ENCODE measurements around the gene CRYGB. TPM values are rescaled to one million over a fixed set of nuclear protein-coding genes. Genes with fewer than 3 reads are reported as not detected.

The CRYGB gene
- total and polyA plus RNA-seq, 2 of the 4 experiments (the other 2 are of a cell fraction) = not detected

GRCh38 chr2:208174144-208174543, 28.2 kb upstream of the CRYGB start:
- in situ Hi-C loops (cut with MboI; ENCODE audit: low sequenced_read_pairs) (no loop called here), intact Hi-C loops (cut with micrococcal nuclease) (loop anchor here (10.0 kb wide), 1 partner anchor 181 kb away; no protein-coding TSS in a partner anchor), dilution Hi-C loops (cut with HindIII; ENCODE audit: low sequenced_read_pairs, unreplicated experiment) (no loop called here)
- no peak overlapping the region for H2BK5ac ChIP-seq (ENCODE audit: low read depth, low read length, poor library complexity, severe bottlenecking)
- H3K27me3 ChIP-seq (ENCODE audit: control insufficient read depth, insufficient read depth, low read length) = no peaks in the 10 kb centered on the region; the same call in 1 of the 2 replicates
- no peak overlapping the region for H3K23ac ChIP-seq (ENCODE audit: low read depth, low read length)
- WGBS, 2 experiments (ENCODE audit: extremely low coverage in 2 of 2, insufficient read length in 1 of 2) = 100% methylated on average over 2 of the region's 9 CpGs; no CpG with 5 or more reads in 1 of the 2 experiments
- ATAC-seq (ENCODE audit: low read depth) (no peak), DNase-seq (no peak)
- no peak overlapping the region for H4K5ac ChIP-seq (ENCODE audit: low read depth, low read length)
- no peak overlapping the region for H3K4ac ChIP-seq (ENCODE audit: low read depth, low read length)
- no peak overlapping the region for H3K18ac ChIP-seq (ENCODE audit: low read depth, low read length)
- H2AFZ ChIP-seq (replicated peaks; ENCODE audit: low read length, poor library complexity) = no peak overlapping the region
- H3K9me3 ChIP-seq (ENCODE audit: control insufficient read depth, insufficient read depth, low read length) = no peaks in the 10 kb centered on the region
- H3K9me1 ChIP-seq (ENCODE audit: insufficient read depth, low read length) = no peaks in the 10 kb centered on the region
- H3K56ac ChIP-seq (ENCODE audit: extremely low read depth, insufficient read depth, low read length) = no peak overlapping the region
- H2BK120ac ChIP-seq (ENCODE audit: low read depth, low read length) = no peak overlapping the region
- no peaks in the 10 kb centered on the region for H3K4me1 ChIP-seq (ENCODE audit: control insufficient read depth, insufficient read depth, low read length)
- no peak overlapping the region for H3K9ac ChIP-seq (ENCODE audit: low read depth, low read length)
- no peaks in the 10 kb centered on the region for H3K36me3 ChIP-seq (ENCODE audit: control insufficient read depth, insufficient read depth, low read length)
- ChIA-PET CTCF (interaction anchor here (1.0 kb wide), 1 partner anchor 25 kb away, joined by 5 read pairs; no protein-coding TSS in a partner anchor), POLR2A (ENCODE audit: unreplicated experiment) (no interaction called here)
- H2AK5ac ChIP-seq (ENCODE audit: low read depth, low read length) = no peak overlapping the region
- H2BK20ac ChIP-seq (ENCODE audit: low read depth, low read length) = no peak overlapping the region
- no peak overlapping the region for H4K91ac ChIP-seq (ENCODE audit: insufficient read depth, low read depth, low read length)
- no peak overlapping the region for H3K14ac ChIP-seq (replicated peaks; ENCODE audit: low read depth, low read length)
- no peak overlapping the region for H2BK15ac ChIP-seq (ENCODE audit: low read depth, low read length)
- no peaks in the 10 kb centered on the region for H4K20me1 ChIP-seq (ENCODE audit: insufficient read depth, low read length)
- H3K4me3 ChIP-seq (ENCODE audit: insufficient read depth, low read depth, low read length) = no peak overlapping the region
- H3K4me2 ChIP-seq (ENCODE audit: low read depth, low read length) = no peak overlapping the region
- no peaks in the 10 kb centered on the region for H3K79me1 ChIP-seq (ENCODE audit: low read depth in 1 of 2, low read length in 2 of 2)
- H4K8ac ChIP-seq (ENCODE audit: low read depth in 2 of 2, low read length in 2 of 2) = no peak overlapping the region
- TF ChIP-seq CEBPB (IDR thresholded peaks at IDR 0.05; ENCODE audit: low read depth, low read length) (no peak), FOS (IDR thresholded peaks at IDR 0.05; ENCODE audit: low read depth, low read length) (no peak), USF2 (IDR thresholded peaks at IDR 0.05; ENCODE audit: low read depth, low read length) (no peak)
- H2AK9ac ChIP-seq (replicated peaks; ENCODE audit: low read depth, low read length, poor library complexity) = no peak overlapping the region
- no peak overlapping the region for H3K27ac ChIP-seq (ENCODE audit: insufficient read depth, low read length)
- no TSS peak for BruUV-seq (replicated peaks)

Measured in IMR-90 (cell line).